Fibroblast of lung (primary cell): ENCODE measurements around the gene LIPM. TPM values are rescaled to one million over a fixed set of nuclear protein-coding genes. Genes with fewer than 3 reads are reported as not detected.

ENCODE experiments used
- DNase-seq, 2 donors: peaks; one replicate each; pipeline versions ENCODE4 v3.0.0 to v3.0.0-alpha.2; 2010; ENCODE audit warnings: low read depth in 2 of 2
- H2AFZ ChIP-seq: 2 replicates; pipeline ENCODE4 v1.5.1; 2012; ENCODE audit warnings: low read length, control low read depth, inconsistent platforms
- H3K27ac ChIP-seq: 2 replicates; pipeline ENCODE4 v1.5.1; 2011; ENCODE audit warnings: low read length, control low read depth; ENCODE audit not compliant: insufficient read depth
- H3K27me3 ChIP-seq: 2 replicates; pipeline ENCODE4 v1.5.1; 2011; ENCODE audit warnings: mild to moderate bottlenecking, low read length; ENCODE audit not compliant: control insufficient read depth, insufficient read depth
- H3K36me3 ChIP-seq: 2 replicates; pipeline ENCODE4 v1.5.1; 2011; ENCODE audit warnings: low read length; ENCODE audit not compliant: control insufficient read depth, insufficient read depth
- H3K4me1 ChIP-seq: 2 replicates; pipeline ENCODE4 v1.5.1; 2011; ENCODE audit warnings: low read length; ENCODE audit not compliant: control insufficient read depth, insufficient read depth; ENCODE audit errors: extremely low read depth
- H3K4me2 ChIP-seq: 2 replicates; pipeline ENCODE4 v1.5.1; 2011; ENCODE audit warnings: low read length, control low read depth; ENCODE audit not compliant: insufficient read depth; ENCODE audit errors: extremely low read depth
- H3K4me3 ChIP-seq, 4 experiments: fragments of 200-600 bp in 1 of 4; sonication (generic) in 1 of 4; replicated peaks in 1 of 4; 2 replicates each; pipeline ENCODE4 v1.5.1; 2011 to 2016; ENCODE audit warnings: low read length in 4 of 4, low read depth in 3 of 4, mild to moderate bottlenecking in 3 of 4, control low read depth in 2 of 4, inconsistent platforms in 1 of 4, mixed read lengths in 1 of 4; ENCODE audit not compliant: insufficient read depth in 1 of 4; ENCODE audit errors: control extremely low read depth in 1 of 4
- H3K79me2 ChIP-seq: 2 replicates; pipeline ENCODE4 v1.5.1; 2012; ENCODE audit warnings: mild to moderate bottlenecking, low read length, inconsistent platforms; ENCODE audit not compliant: control insufficient read depth, insufficient read depth
- H3K9ac ChIP-seq: 2 replicates; pipeline ENCODE4 v1.5.1; 2011; ENCODE audit warnings: mild to moderate bottlenecking, low read length, control low read depth; ENCODE audit not compliant: insufficient read depth
- H3K9me3 ChIP-seq: 2 replicates; pipeline ENCODE4 v1.5.1; 2012; ENCODE audit warnings: low read depth, low read length; ENCODE audit not compliant: control insufficient read depth, insufficient read depth
- H4K20me1 ChIP-seq: 2 replicates; pipeline ENCODE4 v1.5.1; 2011; ENCODE audit warnings: low read length; ENCODE audit not compliant: control insufficient read depth, insufficient read depth; ENCODE audit errors: extremely low read depth
- CTCF ChIP-seq, 2 donors: IDR thresholded peaks in 1 of 2; conservative IDR thresholded peaks in 1 of 2; 1 replicate in 1 of 2; 2 replicates in 1 of 2; pipeline ENCODE4 v1.5.1; 2011 to 2012; ENCODE audit warnings: low read length in 2 of 2, control low read depth in 1 of 2, inconsistent platforms in 1 of 2, low read depth in 1 of 2, mild to moderate bottlenecking in 1 of 2
- EZH2 ChIP-seq: IDR thresholded peaks from 2 replicates; pipeline ENCODE4 v1.5.1; 2012; ENCODE audit warnings: low read length, control low read depth, mild to moderate bottlenecking; ENCODE audit errors: missing control alignments
- polyA plus RNA-seq, 2 donors: library from polyadenylated mRNA; depleted of rRNA in 1 of 2; stranded (reverse) in 1 of 2; unstranded in 1 of 2; fragments of >200 nt; gene quantifications; 2 replicates each; pipeline ENCODE4 v1.2.1, GENCODE V29; 2011 to 2012; ENCODE audit warnings: missing spikeins in 1 of 2
- total RNA-seq: library from RNA; depleted of rRNA; stranded (reverse); fragments of >200 nt; gene quantifications from 2 replicates; pipeline ENCODE4 v1.2.1, GENCODE V29; 2014

LIPM gene
- total and polyA plus RNA-seq, 2 donors (not counting 1 experiment from before 2014, with no cell fraction given): not detected

GRCh38 chr10:88769384-88769783 lies 33.1 kb upstream of the LIPM start:
- Histone ChIP-seq H4K20me1 (no peaks in the 10 kb centered on the region), H3K4me2 (no peak overlapping the region)
- TF ChIP-seq CTCF (conservative IDR thresholded peaks at IDR 0.05 in 1 of 2, IDR thresholded peaks at IDR 0.05 in 1 of 2; ENCODE audit: low read depth in 1 of 2, low read length in 2 of 2) (no peak), EZH2 (no peak)

GRCh38 chr10:88781206-88781605 lies 21.3 kb upstream of the LIPM start:
- Histone ChIP-seq H2AFZ (no peak overlapping the region), H3K27me3 (no peaks in the 10 kb centered on the region), H3K4me2 (no peak overlapping the region), H3K27ac (no peak overlapping the region), H3K9ac (no peak overlapping the region), H3K9me3 (no peaks in the 10 kb centered on the region), H3K4me1 (no peaks in the 10 kb centered on the region), H3K79me2 (no peaks in the 10 kb centered on the region), H4K20me1 (no peaks in the 10 kb centered on the region), H3K36me3 (no peaks in the 10 kb centered on the region), H3K4me3 (no peak overlapping the region)
- DNase-seq: no peak
- TF ChIP-seq EZH2: no peak
- TF ChIP-seq CTCF (conservative IDR thresholded peaks at IDR 0.05 in 1 of 2, IDR thresholded peaks at IDR 0.05 in 1 of 2; ENCODE audit: low read depth in 1 of 2, low read length in 2 of 2): no peak

More at GRCh38 chr10:88769384-88769783, 33.1 kb upstream of the LIPM start:
- Histone ChIP-seq H3K4me3 (no peak overlapping the region), H3K79me2 (no peaks in the 10 kb centered on the region), H3K4me1 (no peaks in the 10 kb centered on the region), H3K27ac (no peak overlapping the region), H3K27me3 (no peaks in the 10 kb centered on the region), H2AFZ (no peak overlapping the region), H3K36me3 (no peaks in the 10 kb centered on the region), H3K9me3 (no peaks in the 10 kb centered on the region), H3K9ac (no peak overlapping the region)
- no peak for DNase-seq

- Histone ChIP-seq H3K9me3 (no peaks in the 10 kb centered on the region), H2AFZ (no peak overlapping the region), H4K20me1 (no peaks in the 10 kb centered on the region), H3K79me2 (no peaks in the 10 kb centered on the region), H3K4me3 (no peak overlapping the region), H3K36me3 (no peaks in the 10 kb centered on the region), H3K27me3 (no peaks in the 10 kb centered on the region), H3K4me1 (no peaks in the 10 kb centered on the region), H3K4me2 (no peak overlapping the region), H3K27ac (no peak overlapping the region), H3K9ac (no peak overlapping the region)
- TF ChIP-seq CTCF (conservative IDR thresholded peaks at IDR 0.05 in 1 of 2, IDR thresholded peaks at IDR 0.05 in 1 of 2; ENCODE audit: low read depth in 1 of 2, low read length in 2 of 2): no peak
- no peak for TF ChIP-seq EZH2
- no peak for DNase-seq
Observed at GRCh38 chr10:88782222-88782621, 20.3 kb upstream of the LIPM start.
